ENCODE data around the gene AGPAT2. TPM values are rescaled to one million over a fixed set of nuclear protein-coding genes. Genes with fewer than 3 reads are reported as not detected.

The AGPAT2 gene
- polyA plus RNA-seq, 3 donors = 261 to 1,820 (median 416) TPM

DNA sequence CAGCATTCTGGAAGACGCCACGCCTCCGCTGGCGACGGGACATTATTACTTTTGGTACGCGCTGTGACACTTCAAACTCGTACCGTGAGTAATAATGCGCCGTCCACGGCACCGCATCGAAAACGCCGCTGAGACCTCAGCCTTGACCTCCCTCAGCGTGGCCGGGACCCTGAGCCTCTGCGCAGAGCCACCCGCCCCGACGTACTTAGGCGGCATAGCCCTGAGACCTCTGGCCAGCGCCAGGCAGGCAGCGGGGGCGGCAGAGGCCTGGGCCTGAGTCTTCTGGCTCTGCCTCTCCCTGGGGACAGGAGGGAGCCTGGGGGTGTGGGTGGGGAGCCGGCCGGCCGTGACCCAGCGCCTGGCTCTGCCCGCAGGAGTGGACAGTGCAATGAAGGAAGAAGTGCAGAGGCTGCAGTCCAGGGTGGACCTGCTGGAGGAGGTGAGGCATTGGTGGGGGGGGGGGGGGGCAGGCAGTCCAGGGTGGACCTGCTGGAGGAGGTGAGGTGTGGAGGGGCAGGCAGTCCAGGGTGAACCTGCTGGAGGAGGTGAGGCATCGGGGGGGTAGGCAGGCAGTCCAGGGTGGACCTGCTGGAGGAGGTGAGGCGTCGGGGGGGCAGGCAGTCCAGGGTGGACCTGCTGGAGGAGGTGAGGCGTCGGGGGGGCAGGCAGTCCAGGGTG, 16.5 kb downstream of the AGPAT2 start:
- WGBS, 3 donors = 61 to 67% (median 61%) methylated on average over 34 to 36 of the region's 36 CpGs

GRCh38 chr9:136669791-136670464, 17.3 kb downstream of the AGPAT2 start:
- 39 to 48% (median 48%) methylated on average over 23 of the region's 23 CpGs for WGBS, 3 donors
- H3K27ac ChIP-seq (ENCODE audit: low read depth, low read length) = no peak overlapping the region

More for the DNA sequence above, 16.5 kb downstream of the AGPAT2 start:
- no peak overlapping the region for H3K27ac ChIP-seq (ENCODE audit: low read depth, low read length)

GRCh38 chr9:136668983-136669790, 18.1 kb downstream of the AGPAT2 start:
- 52 to 62% (median 55%) methylated on average over 23 of the region's 23 CpGs for WGBS, 3 donors

DNA sequence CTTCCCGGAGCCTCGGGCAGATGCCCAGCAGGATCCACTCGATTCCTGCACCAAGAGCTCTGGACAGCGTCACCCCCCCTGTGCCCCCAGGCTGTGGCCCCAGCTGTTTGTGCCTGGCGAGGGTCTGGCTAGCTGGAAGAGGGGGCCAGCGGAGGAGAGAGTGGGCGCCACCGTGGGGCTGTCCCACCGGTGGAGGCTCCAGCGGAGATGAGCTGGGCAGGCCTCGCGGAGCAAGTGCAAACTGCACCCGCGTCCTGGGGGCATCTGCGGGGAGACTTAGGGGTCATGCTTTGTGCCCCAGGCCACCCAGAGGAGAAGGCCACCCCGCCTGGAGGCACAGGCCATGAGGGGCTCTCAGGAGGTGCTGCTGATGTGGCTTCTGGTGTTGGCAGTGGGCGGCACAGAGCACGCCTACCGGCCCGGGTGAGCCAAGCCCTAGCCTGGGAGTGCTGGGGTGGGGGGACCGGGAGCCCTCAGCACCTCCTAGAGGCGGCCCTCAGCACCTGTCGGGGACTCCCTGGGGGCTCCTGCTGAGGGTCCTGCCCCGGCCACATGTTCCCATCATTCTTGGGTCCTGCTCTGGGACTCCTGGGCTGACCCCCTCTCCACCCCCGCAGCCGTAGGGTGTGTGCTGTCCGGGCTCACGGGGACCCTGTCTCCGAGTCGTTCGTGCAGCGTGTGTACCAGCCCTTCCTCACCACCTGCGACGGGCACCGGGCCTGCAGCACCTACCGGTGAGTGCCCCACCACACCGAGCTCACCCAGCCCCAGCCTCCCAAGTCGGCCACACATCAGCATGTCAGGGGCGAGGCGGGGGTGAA, 19.1 kb downstream of the AGPAT2 start:
- 52 to 64% (median 59%) methylated on average over 40 of the region's 40 CpGs for WGBS, 3 donors
- no peak overlapping the region for H3K27ac ChIP-seq (ENCODE audit: low read depth, low read length)

More at GRCh38 chr9:136668983-136669790, 18.1 kb downstream of the AGPAT2 start:
- no peak overlapping the region for H3K27ac ChIP-seq (ENCODE audit: low read depth, low read length)

GRCh38 chr9:136667214-136667939, 19.9 kb downstream of the AGPAT2 start:
- no peak overlapping the region for H3K27ac ChIP-seq (ENCODE audit: low read depth, low read length)
- WGBS, 3 donors = 45 to 73% (median 55%) methylated on average over 20 to 21 of the region's 21 CpGs

- H3K27ac ChIP-seq (ENCODE audit: low read depth, low read length) = no peak overlapping the region
- 12 to 26% (median 22%) methylated on average over 20 to 35 of the region's 35 CpGs for WGBS, 3 donors
Measured at GRCh38 chr9:136666372-136667213, 20.7 kb downstream of the AGPAT2 start.

DNA sequence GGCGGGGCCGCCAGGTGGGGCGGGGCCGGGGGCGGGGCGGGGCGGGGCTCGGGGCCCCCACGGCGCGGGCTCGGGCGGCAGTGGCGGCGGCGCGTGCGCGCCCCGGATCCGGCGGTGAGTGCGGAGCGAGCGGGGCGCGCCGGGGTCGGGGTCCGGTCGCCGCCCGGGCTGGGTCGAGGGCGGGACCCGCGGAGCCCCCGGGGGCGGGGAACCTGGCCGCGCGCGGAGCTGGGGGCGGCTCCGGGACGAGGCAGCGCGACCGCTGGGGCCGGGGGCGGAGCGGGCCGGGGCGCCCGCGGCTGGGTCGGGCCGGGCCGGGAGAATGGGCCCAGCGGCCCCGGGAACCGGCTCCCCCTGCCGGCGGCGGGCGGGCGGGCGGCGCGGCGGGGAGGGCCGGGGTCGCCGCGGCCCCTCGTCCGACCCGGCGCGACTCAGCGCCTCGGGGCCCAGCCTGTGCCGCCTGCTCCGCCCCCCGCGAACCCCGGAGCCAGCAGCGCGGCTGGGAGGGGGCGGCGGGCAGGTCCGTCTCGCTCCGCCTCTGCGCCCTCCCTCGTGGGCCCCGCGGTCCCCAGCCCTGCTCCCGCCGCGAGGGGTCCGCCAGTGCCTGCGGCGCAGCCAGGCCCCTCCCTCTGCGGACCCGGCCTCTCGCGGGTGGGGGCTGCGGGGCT, 21.4 kb downstream of the AGPAT2 start:
- H3K27ac ChIP-seq (ENCODE audit: low read depth, low read length) = no peak overlapping the region
- WGBS, 3 donors = 1 to 2% (median 1%) methylated on average over 25 to 108 of the region's 109 CpGs

DNA sequence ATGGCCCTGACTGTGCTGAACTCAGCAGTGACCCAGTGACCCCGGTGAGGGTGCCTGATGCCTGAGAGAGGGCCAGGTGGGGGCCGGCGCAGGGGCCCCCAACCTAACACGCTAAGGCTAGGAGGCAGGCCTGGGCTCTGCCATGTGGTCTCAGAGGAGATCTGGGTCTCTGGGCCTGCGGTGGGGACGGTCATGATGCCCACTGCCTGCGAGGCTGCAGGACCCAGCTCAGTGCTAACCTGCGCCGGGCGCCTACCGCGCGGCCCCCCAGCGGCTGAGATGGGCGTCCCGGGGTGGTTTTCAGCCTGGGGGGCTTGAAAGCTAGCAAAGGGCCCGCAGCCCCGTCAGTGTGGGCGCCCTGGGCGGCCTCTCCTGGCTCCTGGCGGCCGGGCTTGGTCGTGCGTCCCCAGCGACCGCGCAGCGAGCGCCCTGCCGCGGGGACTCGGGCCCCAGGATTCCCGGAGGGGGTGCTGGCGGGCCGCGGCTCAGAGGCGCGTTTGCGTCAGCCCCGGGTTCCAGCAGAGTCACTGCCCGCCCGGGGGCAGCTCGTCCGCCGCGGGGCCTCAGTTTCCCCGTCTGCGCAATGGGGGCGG, 22.1 kb downstream of the AGPAT2 start:
- no peak overlapping the region for H3K27ac ChIP-seq (ENCODE audit: low read depth, low read length)
- WGBS, 3 donors = 6 to 19% (median 8%) methylated on average over 29 to 49 of the region's 49 CpGs

DNA sequence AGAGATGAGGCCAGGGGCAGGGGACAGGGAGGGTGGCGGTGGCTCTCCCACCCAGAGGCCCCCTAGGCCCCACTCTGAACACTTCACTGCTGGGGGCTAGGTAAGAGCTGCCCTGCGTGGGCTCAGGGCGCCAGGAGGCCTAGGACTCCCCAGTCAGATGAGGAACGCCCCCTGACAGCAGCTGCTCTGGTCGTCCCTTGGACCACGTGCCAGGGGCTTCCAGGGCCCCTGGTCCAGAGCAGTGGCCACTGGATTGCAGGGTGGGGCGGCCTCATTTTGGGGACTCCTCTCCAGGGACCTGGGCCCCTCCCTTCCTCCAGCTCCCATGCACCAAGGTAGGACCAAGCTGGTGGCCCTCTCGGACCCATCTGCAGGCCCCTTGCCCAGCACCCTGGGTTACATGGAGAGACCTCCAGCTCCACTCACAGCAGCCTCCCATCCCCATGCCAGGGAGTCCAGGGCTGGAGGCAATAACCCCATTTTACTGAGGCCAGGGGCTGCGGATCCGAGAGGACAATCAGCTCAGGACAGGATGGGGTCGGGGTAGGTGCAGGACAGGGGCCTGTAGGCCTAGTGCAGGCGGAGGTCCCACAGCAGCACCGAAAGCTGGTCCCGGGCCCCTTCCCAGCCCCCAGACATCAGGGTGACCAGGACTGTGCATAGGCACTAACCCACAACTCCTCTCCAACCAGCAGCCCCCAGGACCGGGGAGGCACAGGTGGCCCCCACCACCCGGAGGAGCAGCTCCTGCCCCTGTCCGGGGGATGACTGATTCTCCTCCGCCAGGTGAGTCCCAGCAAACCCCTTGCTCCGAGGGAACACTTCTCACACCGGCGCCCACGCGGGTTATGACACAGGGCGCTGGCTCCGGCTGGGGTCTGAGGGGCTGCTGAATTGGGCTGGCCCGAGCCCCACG, 23.0 kb downstream of the AGPAT2 start:
- H3K27ac ChIP-seq (ENCODE audit: low read depth, low read length) = no peak overlapping the region
- WGBS, 3 donors = 66 to 90% (median 67%) methylated on average over 26 to 27 of the region's 27 CpGs

GRCh38 chr9:136662656-136663581, 24.3 kb downstream of the AGPAT2 start, which contains the start of gene EGFL7:
Gene EGFL7, plus strand, starts transcription at chr9:136662916. Its CDS starts 5,367 bp downstream, at chr9:136668283.
- no peak within 1 kb of the TSS for H3K27ac ChIP-seq (ENCODE audit: low read depth, low read length)

DNA sequence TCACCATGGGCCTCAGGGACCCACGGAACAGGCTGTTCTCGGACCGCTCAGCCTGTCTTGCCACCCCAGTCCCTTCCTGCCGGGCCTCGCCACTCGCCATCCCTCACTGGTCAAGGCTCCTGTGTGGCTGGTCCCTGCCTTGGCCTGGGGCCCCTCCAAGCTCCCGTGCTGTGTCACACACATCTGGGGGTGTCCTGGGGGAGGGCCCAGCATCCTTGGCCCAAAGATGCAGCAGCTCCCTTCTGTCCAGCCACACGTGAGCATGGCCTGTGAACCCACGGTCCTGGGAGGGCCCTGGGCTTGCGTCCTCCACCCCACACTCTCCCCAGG, 25.0 kb downstream of the AGPAT2 start:
- WGBS, 3 donors = 57 to 76% (median 59%) methylated on average over 10 of the region's 10 CpGs
- no peak overlapping the region for H3K27ac ChIP-seq (ENCODE audit: low read depth, low read length)

More at GRCh38 chr9:136662656-136663581, 24.3 kb downstream of the AGPAT2 start, which contains the start of gene EGFL7:
- 44 to 75% (median 48%) methylated on average over 35 to 38 of the region's 38 CpGs for WGBS, 3 donors

DNA sequence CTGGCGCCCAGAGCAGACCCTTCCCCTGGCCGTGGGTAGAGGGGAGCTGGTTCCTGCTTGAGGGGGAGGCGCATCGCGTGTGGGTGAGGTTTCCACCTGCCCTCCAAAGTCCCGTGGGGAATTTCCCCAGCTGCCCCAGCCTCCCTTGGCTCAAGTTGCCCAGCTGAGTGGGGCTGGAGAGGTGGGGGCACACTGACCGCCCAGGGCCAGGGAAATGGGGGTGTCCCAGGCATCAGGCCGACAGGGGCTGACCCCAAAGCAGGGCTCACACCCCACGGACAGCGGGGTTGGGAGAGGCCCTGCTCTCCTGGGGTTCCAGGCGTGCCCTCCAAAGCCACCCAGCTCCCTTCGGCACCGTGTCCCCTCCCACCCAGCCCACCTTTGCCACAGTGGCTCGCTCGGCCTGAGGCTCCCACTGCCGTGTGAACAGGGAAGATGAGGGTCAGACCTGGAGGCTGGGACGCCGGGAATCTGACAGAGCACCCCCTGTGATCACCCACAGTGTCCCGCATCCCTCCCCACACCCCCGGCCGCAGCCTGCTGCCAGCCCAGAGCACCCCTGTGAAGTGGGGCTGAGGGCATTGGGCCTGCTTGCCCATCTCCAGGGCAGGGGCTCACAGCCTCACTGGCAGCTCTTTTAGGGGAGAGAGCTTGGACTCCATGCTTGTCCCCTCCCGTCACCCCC, 25.5 kb downstream of the AGPAT2 start:
- 48 to 73% (median 49%) methylated on average over 21 to 22 of the region's 22 CpGs for WGBS, 3 donors
- no peak overlapping the region for H3K27ac ChIP-seq (ENCODE audit: low read depth, low read length)

DNA sequence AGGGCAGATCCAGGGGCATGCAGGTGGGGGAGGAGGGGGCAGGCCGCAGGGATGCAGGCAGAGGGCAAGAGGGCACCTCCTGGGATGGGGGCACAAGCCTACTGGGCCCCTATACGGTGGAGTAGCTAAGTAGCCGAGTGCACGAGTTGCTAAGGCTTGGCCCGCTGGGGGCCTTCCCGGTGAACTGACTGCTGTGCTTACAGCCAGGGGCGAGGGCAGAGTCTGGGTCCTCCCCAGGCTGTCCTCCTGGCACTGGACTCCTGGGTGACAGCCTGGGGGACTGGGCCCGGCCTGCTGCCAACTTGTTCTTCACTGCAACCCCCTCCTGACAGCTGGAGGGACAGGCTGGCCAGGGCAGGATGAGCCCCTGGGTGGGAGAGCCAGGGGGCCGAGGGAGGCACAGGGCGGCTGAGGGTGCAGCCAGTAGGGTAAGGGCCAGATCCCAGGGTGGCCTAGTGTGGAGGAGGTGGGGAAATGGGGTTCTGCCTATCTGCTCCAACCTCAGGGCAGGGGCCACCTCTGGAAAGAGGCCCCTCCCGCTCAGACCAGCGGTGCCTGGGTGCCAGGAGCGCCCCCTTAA, 26.2 kb downstream of the AGPAT2 start:
- no peak overlapping the region for H3K27ac ChIP-seq (ENCODE audit: low read depth, low read length)
- WGBS, 3 donors = 44 to 70% (median 60%) methylated on average over 12 to 13 of the region's 13 CpGs
